GM15510 (cell line): ENCODE data around the gene B4GALT1.

ENCODE experiments used
- POLR2A ChIP-seq: IDR thresholded peaks from 3 replicates; pipeline ENCODE4 v1.6.1; 2011; ENCODE audit warnings: borderline replicate concordance; ENCODE audit not compliant: insufficient read length; ENCODE audit errors: extremely low read depth

Gene B4GALT1, protein sequence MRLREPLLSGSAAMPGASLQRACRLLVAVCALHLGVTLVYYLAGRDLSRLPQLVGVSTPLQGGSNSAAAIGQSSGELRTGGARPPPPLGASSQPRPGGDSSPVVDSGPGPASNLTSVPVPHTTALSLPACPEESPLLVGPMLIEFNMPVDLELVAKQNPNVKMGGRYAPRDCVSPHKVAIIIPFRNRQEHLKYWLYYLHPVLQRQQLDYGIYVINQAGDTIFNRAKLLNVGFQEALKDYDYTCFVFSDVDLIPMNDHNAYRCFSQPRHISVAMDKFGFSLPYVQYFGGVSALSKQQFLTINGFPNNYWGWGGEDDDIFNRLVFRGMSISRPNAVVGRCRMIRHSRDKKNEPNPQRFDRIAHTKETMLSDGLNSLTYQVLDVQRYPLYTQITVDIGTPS

GRCh38 chr9:33167084-33167971, at the start of gene B4GALT1:
TSS of gene B4GALT1 (minus strand) at chr9:33167336. CDS start at chr9:33167169, 167 bp downstream.
- TF ChIP-seq POLR2A: peak; percentile 71

DNA sequence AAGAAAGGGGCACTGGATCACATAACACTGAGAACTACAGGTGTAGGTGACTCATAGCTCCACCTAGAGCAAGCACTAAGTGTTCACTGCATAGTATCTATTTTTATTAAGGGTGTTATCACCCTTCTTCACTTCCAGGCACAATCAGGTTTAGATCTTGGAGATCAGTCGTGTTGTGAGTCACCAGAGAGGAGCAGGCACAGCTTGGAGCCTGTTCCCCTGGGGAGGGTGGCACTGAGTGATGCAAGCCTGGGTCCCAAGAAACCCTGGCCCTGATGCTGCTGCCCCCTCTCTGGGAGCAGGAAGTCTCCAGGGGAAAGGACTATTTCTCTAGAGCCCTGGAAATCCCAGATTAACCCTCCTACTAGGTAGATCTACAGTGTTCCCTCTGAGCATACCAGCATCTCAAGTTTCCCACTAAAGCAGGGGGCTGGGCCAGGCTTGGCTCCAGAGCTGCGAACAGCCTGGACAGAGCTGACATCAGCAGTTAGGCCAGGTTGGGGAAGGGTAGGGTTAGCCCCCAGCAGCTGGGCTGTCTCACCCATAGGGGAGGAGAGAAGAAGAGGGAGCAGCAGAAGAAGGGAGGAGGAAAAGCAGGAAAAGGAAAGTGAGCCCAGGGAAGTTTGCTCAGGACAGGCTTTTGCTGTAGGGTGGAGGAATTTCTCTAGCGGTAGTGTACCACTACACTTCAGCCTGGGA, 44.7 kb upstream of the B4GALT1 start:
- no peak for TF ChIP-seq POLR2A

DNA sequence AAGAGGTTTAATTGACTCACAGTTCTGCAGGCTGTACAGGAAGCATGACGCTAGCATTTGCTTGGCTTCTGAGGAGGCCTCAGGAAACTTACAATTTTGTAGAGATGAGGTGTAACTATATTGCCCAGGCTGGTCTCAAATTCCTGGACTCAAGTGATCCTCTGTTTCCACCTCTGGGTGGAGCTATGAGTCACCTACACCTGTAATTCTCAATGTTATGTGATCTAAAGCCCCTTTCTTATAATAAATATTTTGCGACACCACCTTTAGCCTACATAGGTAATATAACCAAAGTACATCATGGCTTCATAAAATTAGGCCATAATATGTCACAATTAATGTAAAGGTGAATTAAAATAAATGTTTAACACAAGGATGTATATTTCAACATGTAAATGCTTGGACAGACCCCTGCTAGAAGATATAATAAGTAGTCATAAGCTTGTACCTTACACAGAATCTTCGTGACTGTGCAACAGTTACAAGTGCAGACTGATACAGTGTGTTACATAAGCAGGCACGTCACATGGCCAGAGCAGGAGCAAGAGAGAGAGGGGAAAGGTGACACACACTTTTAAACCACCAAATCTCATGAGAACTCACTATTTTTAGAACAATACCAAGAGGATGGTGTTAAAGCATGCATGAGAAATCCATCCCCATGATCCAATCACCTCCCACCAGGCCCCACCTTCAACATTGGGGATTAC, 43.0 kb upstream of the B4GALT1 start:
- no peak for TF ChIP-seq POLR2A

DNA sequence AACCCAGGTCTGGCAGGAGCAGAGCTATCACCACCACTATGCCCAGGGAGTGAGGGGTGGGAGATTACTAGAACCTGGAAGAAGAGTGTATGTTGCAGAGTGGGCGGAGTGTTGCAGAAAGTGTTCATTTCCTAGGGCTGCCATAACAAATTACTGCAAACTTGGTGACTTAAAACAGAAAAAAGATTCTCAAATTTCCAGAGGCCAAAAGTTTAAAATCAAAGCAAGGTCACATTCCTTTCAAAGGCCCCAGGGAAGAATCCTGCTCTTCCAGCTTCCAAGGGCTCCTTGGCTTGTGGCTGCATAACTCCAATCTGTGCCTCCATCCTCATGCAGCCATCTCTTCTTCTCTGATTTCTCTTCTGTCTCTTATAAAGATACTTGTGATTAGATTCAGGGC, 42.3 kb upstream of the B4GALT1 start:
- TF ChIP-seq POLR2A: no peak

DNA sequence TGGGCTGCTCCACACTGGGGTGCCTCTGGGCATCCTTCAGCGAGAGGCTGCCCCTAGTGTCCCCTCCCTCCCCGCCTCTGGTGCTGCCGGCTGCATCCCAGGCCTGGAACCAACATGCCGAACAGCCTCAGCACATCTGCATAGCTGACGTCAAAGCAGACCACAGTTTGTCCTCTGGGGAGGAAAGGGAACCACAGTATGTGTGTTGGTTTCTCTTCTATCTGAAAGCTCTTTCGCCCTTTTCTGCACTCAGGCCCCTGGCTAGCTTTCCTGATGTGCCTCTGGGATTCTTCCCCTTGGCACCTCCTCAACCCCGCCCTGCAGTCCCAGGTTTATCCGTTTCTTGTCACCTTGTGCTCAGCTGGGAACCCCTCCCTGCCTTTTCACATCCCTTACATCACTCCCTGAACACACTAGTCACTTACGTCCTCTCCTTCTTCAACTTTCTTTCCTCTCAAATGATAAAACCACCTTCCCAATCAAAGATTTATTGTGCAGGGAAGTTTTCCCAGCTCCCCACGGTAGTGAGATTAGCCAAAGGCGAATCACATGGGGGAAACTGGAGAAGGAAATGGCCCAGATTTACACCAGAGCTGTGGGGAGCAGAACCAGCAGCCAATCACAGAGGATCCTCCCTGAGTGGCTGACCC, 35.5 kb upstream of the B4GALT1 start:
- TF ChIP-seq POLR2A: peak; percentile 17

- no peak for TF ChIP-seq POLR2A
Observed at GRCh38 chr9:33202018-33202417, 34.9 kb upstream of the B4GALT1 start.

- no peak for TF ChIP-seq POLR2A
Observed at GRCh38 chr9:33198165-33198564, 31.0 kb upstream of the B4GALT1 start.

DNA sequence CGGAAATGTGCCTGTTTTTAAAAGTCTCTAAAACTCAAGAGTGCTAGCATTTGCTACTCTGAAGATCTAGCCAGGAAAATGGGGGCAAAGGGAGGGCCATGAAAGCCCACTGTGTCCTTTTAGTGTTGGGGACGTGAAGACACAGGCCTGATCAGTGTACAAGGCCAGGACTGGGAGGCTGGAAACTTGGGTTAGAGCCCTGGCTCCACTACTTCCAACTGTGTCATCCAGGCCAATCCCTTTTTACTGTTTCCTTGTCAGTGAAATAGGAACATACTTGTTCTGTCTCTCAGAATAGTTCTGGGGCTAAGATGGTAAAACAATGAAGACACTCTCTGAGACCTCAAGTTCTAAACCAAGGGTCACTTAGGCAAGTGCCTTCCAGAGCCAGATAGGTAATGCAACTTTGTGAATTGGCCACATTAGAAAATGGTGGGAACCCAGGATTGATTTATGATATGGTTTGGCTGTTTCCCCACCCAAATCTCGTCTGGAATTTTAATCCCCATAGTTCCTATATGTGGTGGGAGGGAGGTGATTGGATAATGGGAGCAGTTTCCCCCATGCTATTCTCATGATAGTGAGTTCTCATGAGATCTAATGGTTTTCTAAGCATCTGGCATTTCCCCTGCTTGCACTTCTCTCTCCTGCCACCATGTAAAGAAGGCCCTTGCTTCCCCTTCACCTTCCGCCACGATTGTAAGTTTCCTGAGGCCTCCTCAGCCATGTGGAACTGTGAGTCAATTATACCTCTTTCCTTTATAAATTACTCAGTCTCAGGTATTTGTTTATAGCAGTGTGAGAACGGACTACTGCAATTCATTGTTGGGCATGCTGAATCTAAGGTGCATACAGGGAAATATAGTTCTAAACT, 30.4 kb upstream of the B4GALT1 start:
- no peak for TF ChIP-seq POLR2A

DNA sequence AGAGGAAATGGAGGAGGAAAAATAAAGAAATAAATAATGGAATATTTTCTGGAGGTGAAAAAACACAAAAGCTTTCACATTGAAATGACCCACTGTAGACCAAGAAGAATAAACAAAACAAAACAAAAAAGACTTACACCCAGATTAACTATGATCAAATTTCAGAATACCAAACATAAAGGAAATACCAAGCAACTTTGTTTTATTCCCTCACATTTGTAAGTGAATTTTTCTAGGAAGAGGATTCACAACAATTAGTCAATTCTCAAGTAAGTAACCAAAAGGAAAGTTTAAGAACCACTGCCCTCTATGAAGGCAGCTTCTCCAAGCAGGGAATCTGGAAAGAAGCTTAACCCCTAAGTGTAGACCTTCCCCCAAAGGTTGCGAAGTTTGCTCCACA, 29.6 kb upstream of the B4GALT1 start:
- no peak for TF ChIP-seq POLR2A

- no peak for TF ChIP-seq POLR2A
Observed at GRCh38 chr9:33193818-33194217, 26.7 kb upstream of the B4GALT1 start.

DNA sequence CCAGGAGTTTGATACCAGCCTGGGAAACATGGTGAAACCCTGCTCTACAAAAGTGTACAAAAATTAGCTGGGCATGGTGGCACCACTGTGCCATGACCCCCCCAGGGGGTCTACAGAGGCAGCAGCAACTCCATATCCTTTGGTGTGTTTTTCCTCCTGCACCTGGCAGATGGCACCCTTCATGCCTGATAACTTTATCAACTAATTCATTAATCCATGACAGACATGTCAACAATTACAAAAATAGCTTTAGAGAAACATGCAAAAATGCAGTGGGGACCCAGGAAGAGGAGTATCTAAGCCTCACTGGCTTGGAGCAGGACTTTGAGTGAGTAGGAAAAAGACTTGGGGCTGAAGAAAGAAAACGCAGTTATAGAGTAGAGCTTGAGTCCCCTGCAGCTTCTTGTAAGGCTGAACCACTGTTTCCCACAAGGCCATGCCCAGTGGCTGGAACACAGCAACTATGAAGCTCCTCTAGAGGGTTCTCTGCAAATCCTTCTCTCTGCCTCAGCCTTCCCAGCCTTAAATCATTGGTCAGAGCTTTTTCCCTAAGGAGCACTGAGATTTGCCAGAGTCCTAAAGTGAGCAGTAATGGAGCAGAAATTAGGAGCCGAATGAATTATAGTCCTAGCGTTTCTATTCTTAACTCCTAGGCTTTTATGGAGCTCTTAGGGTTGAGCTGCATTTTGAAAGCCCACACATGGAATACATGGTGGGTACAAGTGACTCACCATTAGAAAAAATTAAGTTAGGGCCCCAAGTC, 25.5 kb upstream of the B4GALT1 start:
- no peak for TF ChIP-seq POLR2A

GRCh38 chr9:33190021-33190705, 23.0 kb upstream of the B4GALT1 start:
- no peak for TF ChIP-seq POLR2A
